Heart left ventricle (tissue), 13 donors: ENCODE data around the gene ACP4.
"Not testable (repeated sequence)": the region's sequence is repeated elsewhere in the genome, so short reads cannot be mapped to it uniquely, and the experiment has no call there.

ENCODE experiments used
- POLR2A ChIP-seq, 2 donors: fragments of 450-650 bp; IDR thresholded peaks; one replicate each; pipeline ENCODE4 v1.6.1; 2017; ENCODE audit warnings: antibody characterized with exemption in 2 of 2, mild to moderate bottlenecking in 2 of 2, moderate library complexity in 2 of 2
- TF ChIP-seq, protein P1 (sequence below), 12 donors: fragments of 200-600 bp; sonication (generic) in 4 of 12; IDR thresholded peaks; one replicate each; pipeline versions ENCODE4 v1.5.0 to v1.8.0; 2018 to 2022; ENCODE audit warnings: antibody characterized with exemption in 12 of 12, mild to moderate bottlenecking in 5 of 12
- donor health status: ischemic (EF 13 %, LVEDD 7.1; RV severe dilation, severe dysfunction).
- donor health status: DM: no; HTN: yes; CAD: no.
- donor health status: DM: no; HTN: no; CAD: no.
- donor health status: ischemic (EF 25% LVEDD 6.9; RV normal size, moderate dysfunction).
- donor health status: ischemic (EF 25% LVEDD 5.7; RV mildly dilated, moderate dysfunction).
- donor health status: ischemic (EF 35%, LVEDD 5.7; RV mildly dilated, moderate dysfunction).
- donor health status: nonischemic (EF 11% LVEDD 7.7; RV severe dilation, severe dysfunction).
- donor health status: DM: yes; HTN: yes; CAD: no.
- donor health status: PGD.
- donor health status: ischemic (EF 29% LVEDD 5.4; RV normal size, mild dysfunction).
- donor health status: nonischemic (EF 23%, LVEDD 6.1; RV moderate dilation, normal function).

GRCh38 chr19:50770164-50770563 lies 20.1 kb upstream of the ACP4 start, which contains the start of gene GPR32:
- TF ChIP-seq, protein P1, sequence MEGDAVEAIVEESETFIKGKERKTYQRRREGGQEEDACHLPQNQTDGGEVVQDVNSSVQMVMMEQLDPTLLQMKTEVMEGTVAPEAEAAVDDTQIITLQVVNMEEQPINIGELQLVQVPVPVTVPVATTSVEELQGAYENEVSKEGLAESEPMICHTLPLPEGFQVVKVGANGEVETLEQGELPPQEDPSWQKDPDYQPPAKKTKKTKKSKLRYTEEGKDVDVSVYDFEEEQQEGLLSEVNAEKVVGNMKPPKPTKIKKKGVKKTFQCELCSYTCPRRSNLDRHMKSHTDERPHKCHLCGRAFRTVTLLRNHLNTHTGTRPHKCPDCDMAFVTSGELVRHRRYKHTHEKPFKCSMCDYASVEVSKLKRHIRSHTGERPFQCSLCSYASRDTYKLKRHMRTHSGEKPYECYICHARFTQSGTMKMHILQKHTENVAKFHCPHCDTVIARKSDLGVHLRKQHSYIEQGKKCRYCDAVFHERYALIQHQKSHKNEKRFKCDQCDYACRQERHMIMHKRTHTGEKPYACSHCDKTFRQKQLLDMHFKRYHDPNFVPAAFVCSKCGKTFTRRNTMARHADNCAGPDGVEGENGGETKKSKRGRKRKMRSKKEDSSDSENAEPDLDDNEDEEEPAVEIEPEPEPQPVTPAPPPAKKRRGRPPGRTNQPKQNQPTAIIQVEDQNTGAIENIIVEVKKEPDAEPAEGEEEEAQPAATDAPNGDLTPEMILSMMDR (IDR thresholded peaks at IDR 0.05) = not testable (repeated sequence)
- not testable (repeated sequence) for TF ChIP-seq POLR2A (IDR thresholded peaks at IDR 0.05)
